OCI-LY7 (cell line): Measurements from ENCODE around the gene NUDT8. TPM values are rescaled to one million over a fixed set of nuclear protein-coding genes. Genes with fewer than 3 reads are reported as not detected.

Source experiments
- BruUV-seq: library from RNA; stranded (reverse); fragments of 400-500 nt; replicated peaks from 2 replicates; lab custom pipeline; 2021; lab: Mats Ljungman, UMichigan
- CTCF ChIA-PET: fragments of 300-600 bp; sonication (Branson Sonifier 250); formaldehyde crosslinking; loops from one replicate; lab custom pipeline; 2022; ENCODE audit warnings: antibody characterized with exemption; ENCODE audit not compliant: unreplicated experiment; lab: Charles Lee
- POLR2A ChIA-PET: fragments of 300-600 bp; sonication (Branson Sonifier 250); formaldehyde crosslinking; loops from one replicate; lab custom pipeline; 2022; ENCODE audit warnings: antibody characterized with exemption; lab: Charles Lee
- DNase-seq: peaks from one replicate; pipeline ENCODE4 v3.0.0-alpha.2; 2015; ENCODE audit warnings: low spot score
- H2AFZ ChIP-seq: fragments of 200-600 bp; sonication (generic), shearing (Covaris generic); 2 replicates; pipeline ENCODE4 v1.6.1; 2014; ENCODE audit warnings: mild to moderate bottlenecking, antibody characterized with exemption, low read length, moderate library complexity
- H3K27ac ChIP-seq: fragments of 200-600 bp; sonication (generic); 2 replicates; pipeline ENCODE4 v1.5.1; 2014; ENCODE audit warnings: mixed run types, low read depth, mild to moderate bottlenecking, moderate library complexity, low read length, inconsistent platforms; ENCODE audit not compliant: poor library complexity, severe bottlenecking
- H3K36me3 ChIP-seq: fragments of 200-600 bp; sonication (generic); 2 replicates; pipeline ENCODE4 v1.6.1; 2014; ENCODE audit warnings: mild to moderate bottlenecking, antibody characterized with exemption, low read length, moderate library complexity, mixed read lengths; ENCODE audit not compliant: insufficient read depth
- H3K4me1 ChIP-seq: fragments of 200-600 bp; sonication (generic); 2 replicates; pipeline ENCODE4 v1.5.1; 2014; ENCODE audit warnings: mild to moderate bottlenecking, low read length; ENCODE audit not compliant: insufficient read depth, poor library complexity, severe bottlenecking
- H3K4me2 ChIP-seq: fragments of 200-600 bp; sonication (generic); 2 replicates; pipeline ENCODE4 v1.6.1; 2014; ENCODE audit warnings: mild to moderate bottlenecking, low read length
- H3K4me3 ChIP-seq: fragments of 200-600 bp; sonication (generic); 2 replicates; pipeline ENCODE4 v1.5.1; 2014; ENCODE audit warnings: mild to moderate bottlenecking, low read depth, low read length; ENCODE audit not compliant: poor library complexity, severe bottlenecking
- H3K79me2 ChIP-seq: fragments of 200-600 bp; sonication (generic); 2 replicates; pipeline ENCODE4 v1.6.1; 2016; ENCODE audit warnings: low read depth, mild to moderate bottlenecking, low read length, moderate library complexity, mixed read lengths; ENCODE audit not compliant: insufficient read depth
- H3K9me2 ChIP-seq: fragments of 200-600 bp; sonication (generic); 2 replicates; pipeline ENCODE4 v1.6.1; 2016; ENCODE audit warnings: mild to moderate bottlenecking, low read length, mixed read lengths; ENCODE audit not compliant: insufficient read depth
- H3K9me3 ChIP-seq: fragments of 200-600 bp; sonication (generic); 2 replicates; pipeline ENCODE4 v1.6.1; 2014; ENCODE audit warnings: mild to moderate bottlenecking, mixed run types, low read length, mixed read lengths
- H4K20me1 ChIP-seq: fragments of 200-600 bp; sonication (generic); 2 replicates; pipeline ENCODE4 v1.6.1; 2014; ENCODE audit warnings: mild to moderate bottlenecking, antibody characterized with exemption, low read length, moderate library complexity, mixed read lengths; ENCODE audit not compliant: insufficient read depth
- CTCF ChIP-seq: fragments of 200-600 bp; sonication (generic); conservative IDR thresholded peaks from 2 replicates; pipeline ENCODE4 v1.5.1; 2014; ENCODE audit warnings: mild to moderate bottlenecking, antibody characterized with exemption, low read length, moderate library complexity, mixed read lengths
- EZH2phosphoT487 ChIP-seq: fragments of 200-600 bp; sonication (generic); IDR thresholded peaks from 2 replicates; pipeline ENCODE4 v1.6.1; 2018; ENCODE audit warnings: low read depth, borderline replicate concordance, mild to moderate bottlenecking, mixed run types, antibody characterized with exemption, low read length, moderate library complexity, mixed read lengths
- intact Hi-C: fragments of 100-400 bp; cut with micrococcal nuclease; formaldehyde crosslinking; loops from one replicate; pipeline ENCODE4 v1.10.0; 2022; ENCODE audit not compliant: unreplicated experiment
- total RNA-seq, 2 experiments: library from RNA; depleted of rRNA in 1 of 2; stranded (reverse); fragments of >200 nt in 1 of 2; shearing (Covaris generic) in 1 of 2; gene quantifications; 2 replicates each; pipeline ENCODE4 v1.2.3, GENCODE V29; 2014 to 2022

The NUDT8 gene
- total RNA-seq, 2 experiments from 2014 or later = 20.4 to 35.4 TPM

- Histone ChIP-seq H3K27ac (peak overlapping the region; percentile 84), H2AFZ (no peak overlapping the region), H3K4me3 (peak overlapping the region; percentile 88), H4K20me1 (no peaks in the 10 kb centered on the region), H3K36me3 (peaks cover 56% of the 10 kb centered on the region), H3K4me2 (peak overlapping the region; percentile 91), H3K79me2 (peaks cover 39% of the 10 kb centered on the region; the same call in 1 of the 2 replicates), H3K4me1 (peaks cover 65% of the 10 kb centered on the region), H3K9me3 (peaks cover 10% of the 10 kb centered on the region; the same call in 1 of the 2 replicates), H3K9me2 (no peaks in the 10 kb centered on the region)
- DNase-seq = peak; percentile 81
- intact Hi-C loops = loop anchor here (1.0 to 10.0 kb wide), 3 partner anchors 15 to 230 kb away; partner anchors contain the start of genes POLD4, PPP1CA and TBC1D10C
- POLR2A ChIA-PET = interaction anchor here (1.4 kb wide), 1 partner anchor 44 kb away, joined by 3 read pairs; no protein-coding TSS in a partner anchor
- TF ChIP-seq CTCF (0 out of 2 replicates have a peak, but pooled peaks have one; percentile 13), EZH2phosphoT487 (no peak)
- CTCF ChIA-PET = no interaction called here
- BruUV-seq = no TSS peak
Measured at GRCh38 chr11:67584881-67585873, 44.6 kb downstream of the NUDT8 start.

DNA sequence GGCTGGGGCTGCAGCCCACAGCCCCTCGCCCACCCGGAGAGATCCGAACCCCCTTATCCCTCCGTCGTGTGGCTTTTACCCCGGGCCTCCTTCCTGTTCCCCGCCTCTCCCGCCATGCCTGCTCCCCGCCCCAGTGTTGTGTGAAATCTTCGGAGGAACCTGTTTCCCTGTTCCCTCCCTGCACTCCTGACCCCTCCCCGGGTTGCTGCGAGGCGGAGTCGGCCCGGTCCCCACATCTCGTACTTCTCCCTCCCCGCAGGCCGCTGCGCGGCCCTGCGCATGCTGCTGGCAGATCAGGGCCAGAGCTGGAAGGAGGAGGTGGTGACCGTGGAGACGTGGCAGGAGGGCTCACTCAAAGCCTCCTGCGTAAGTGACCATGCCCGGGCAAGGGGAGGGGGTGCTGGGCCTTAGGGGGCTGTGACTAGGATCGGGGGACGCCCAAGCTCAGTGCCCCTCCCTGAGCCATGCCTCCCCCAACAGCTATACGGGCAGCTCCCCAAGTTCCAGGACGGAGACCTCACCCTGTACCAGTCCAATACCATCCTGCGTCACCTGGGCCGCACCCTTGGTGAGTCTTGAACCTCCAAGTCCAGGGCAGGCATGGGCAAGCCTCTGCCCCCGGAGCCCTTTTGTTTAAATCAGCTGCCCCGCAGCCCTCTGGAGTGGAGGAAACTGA lies 45.4 kb downstream of the NUDT8 start:
- ChIA-PET CTCF (interaction anchor here (0.9 kb wide), 1 partner anchor 30 kb away, joined by 4 read pairs; no protein-coding TSS in a partner anchor), POLR2A (interaction anchor here (1.0 to 3.0 kb wide), 3 partner anchors 9 to 63 kb away, joined by 3 to 11 read pairs (median 3); no protein-coding TSS in a partner anchor)
- H2AFZ ChIP-seq = peak overlapping the region; percentile 1; the same call in 1 of the 2 replicates
- peak overlapping the region; percentile 84 for H3K27ac ChIP-seq
- DNase-seq = peak; percentile 63
- TF ChIP-seq EZH2phosphoT487 (no peak), CTCF (no peak)
- intact Hi-C loops = loop anchor here (1.0 to 10.0 kb wide), 2 partner anchors 16 to 230 kb away; partner anchors contain the start of gene POLD4
- H3K4me1 ChIP-seq = peaks cover 72% of the 10 kb centered on the region
- peak overlapping the region; percentile 88 for H3K4me3 ChIP-seq
- H3K79me2 ChIP-seq = peaks cover 39% of the 10 kb centered on the region; the same call in 1 of the 2 replicates
- H3K9me3 ChIP-seq = peaks cover 10% of the 10 kb centered on the region; the same call in 1 of the 2 replicates
- no peaks in the 10 kb centered on the region for H3K9me2 ChIP-seq
- BruUV-seq = no TSS peak
- no peaks in the 10 kb centered on the region for H4K20me1 ChIP-seq
- peak overlapping the region; percentile 91 for H3K4me2 ChIP-seq
- H3K36me3 ChIP-seq = peaks cover 48% of the 10 kb centered on the region
